Glomerular visceral epithelial cell (primary cell): ENCODE results near the gene PRKCE.
A peak's percentile ranks its signal among the peaks of the same experiment; 100 is the strongest.

Experiments used
- DNase-seq: peaks from one replicate; pipeline ENCODE4 v3.0.0-alpha.2; 2016; ENCODE audit errors: extremely low spot score

The PRKCE gene

DNA sequence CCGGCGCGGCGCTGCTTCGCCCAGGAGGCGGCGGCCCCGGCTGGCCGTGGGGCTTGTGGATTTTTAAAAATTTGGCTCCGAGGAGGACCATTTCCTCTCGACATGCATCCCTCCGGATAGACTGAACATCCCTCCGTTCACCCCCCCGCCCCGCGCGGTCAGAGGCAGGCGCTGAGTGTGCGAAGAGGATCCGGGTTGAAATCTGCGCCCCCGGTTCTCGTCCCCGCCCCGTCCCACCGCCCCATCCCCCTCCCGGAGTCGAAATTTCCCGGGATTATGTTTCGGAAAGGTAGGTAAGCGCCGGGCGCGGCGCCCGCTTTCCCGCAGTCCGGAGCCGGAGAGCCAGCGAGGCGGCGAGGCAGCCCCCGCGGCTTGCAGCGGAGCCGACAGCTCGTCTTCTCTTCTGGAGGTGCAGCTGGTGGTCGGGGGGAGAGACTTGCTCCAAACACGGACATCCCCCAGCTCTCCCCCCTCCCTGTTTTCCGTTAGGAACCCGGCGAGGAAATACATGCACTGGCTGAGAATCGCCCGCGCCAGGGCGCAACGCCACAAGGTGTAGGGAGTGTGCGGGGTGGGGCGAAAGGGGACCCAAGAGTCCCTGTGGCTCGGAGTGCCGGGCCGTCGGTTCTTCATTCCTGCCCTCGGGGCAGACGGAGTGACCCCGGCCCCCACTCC lies at the start of gene PRKCE:
Gene PRKCE, plus strand, starts transcription at position 261 of the 675 bp plus-strand sequence.
- DNase-seq = peak; percentile 16

DNA sequence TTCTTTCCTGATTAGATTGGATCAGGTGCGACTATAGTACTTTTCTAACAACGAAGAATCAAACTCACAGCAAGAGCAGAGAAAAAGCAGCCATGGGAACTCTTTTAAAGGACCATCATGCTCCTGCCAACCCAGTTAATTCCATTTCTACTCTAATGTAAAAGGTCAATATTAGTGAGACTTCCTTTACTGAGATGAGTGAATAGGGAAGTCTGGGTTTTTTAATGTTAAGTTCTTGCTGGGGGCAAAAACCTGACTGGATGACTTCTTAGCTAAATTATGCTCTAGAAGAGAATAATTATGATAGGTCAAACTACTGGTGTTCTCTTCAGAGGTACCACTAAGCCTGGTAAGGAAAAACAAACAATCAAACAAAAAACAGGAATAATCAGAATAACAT lies 48.9 kb upstream of the PRKCE start:
- DNase-seq = no peak

DNA sequence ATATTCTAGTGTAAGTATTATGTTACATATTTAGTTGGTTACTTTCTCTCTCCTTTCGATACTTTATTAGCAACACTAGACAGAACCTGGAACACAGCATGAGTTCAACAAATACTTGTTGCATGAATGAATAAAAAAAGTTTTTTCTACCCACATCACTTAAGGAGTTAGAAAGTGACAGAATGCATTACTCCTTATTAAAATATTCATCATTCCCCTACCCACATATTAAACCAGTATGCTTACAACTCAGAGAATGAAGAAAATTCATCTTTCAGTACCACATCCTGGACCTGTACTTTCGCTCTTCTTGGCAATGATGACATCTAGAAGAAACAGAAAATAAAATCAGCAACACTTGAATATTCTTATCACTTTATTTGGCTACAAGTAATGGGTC lies 46.4 kb upstream of the PRKCE start:
- DNase-seq = no peak

DNA sequence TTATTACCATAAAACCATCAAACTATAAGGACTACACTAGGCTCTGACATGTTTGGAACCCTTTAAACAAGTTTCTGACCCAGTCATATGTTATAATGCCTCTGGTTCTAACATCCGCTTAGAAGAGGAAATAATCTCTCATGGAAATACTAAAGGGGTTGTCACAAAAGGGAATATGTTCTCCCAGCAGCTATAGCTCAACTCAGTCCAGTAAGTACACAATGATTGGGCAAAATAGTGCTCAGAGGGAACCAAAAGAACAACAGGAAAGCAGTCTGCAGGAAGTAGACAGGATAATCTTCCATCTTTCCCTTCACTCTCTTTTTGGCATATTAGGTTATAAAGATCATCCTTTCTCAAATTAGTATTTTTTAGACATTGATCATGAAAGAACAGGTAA lies 44.7 kb upstream of the PRKCE start:
- DNase-seq = no peak

DNA sequence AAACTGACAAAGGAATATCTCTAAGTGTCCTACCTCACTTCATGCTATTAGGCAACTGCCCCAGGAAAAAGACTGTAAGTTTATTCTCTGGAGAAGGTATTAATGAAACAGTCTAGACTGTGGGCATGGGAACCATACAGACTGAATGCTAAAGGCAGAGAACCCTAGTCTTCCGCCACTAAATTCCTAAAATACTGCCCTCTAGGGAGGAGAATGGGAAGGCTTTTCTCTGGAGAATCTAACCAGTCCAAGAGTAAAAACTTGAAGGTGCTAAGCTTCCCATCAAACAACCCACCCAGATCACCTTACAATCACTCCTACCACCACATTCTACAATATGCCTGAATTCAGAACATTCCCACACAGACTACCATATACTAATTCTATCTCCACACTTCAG lies 43.8 kb upstream of the PRKCE start:
- DNase-seq = peak; percentile 14

DNA sequence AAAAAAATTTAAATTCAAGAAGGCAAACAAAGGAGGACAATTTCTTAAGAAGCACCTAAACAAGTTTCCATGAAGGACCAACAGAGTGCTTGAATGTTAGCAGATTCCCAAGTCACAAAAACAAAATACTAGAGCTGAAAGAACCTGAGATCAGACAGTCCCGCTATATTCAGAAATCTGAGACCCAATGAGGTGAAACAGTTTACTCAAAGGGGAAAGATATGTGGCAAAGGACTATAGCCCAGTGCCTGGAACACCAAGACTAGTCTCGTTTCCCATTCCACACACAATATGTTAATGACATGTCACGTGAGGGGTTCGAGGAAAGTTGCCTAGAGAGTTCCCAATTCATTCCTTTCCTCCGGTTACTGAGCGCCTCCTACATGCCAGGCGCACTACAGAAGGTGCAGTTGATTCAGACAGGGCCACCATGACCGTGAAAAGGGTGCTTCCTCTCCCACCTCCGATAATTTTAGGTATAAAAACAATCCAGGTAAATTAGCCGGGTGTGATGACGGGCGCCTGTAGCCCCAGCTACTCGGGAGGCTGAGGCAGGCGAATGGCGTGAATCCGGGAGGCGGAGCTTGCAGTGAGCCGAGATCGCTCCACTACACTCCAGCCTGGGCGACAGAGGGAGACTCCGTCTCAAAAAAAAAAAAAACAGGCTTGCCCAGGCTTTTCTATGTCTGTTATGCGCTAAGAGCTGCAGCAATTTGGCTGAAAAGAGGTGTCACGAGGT lies 41.0 kb upstream of the PRKCE start:
- DNase-seq = peak; percentile 51

DNA sequence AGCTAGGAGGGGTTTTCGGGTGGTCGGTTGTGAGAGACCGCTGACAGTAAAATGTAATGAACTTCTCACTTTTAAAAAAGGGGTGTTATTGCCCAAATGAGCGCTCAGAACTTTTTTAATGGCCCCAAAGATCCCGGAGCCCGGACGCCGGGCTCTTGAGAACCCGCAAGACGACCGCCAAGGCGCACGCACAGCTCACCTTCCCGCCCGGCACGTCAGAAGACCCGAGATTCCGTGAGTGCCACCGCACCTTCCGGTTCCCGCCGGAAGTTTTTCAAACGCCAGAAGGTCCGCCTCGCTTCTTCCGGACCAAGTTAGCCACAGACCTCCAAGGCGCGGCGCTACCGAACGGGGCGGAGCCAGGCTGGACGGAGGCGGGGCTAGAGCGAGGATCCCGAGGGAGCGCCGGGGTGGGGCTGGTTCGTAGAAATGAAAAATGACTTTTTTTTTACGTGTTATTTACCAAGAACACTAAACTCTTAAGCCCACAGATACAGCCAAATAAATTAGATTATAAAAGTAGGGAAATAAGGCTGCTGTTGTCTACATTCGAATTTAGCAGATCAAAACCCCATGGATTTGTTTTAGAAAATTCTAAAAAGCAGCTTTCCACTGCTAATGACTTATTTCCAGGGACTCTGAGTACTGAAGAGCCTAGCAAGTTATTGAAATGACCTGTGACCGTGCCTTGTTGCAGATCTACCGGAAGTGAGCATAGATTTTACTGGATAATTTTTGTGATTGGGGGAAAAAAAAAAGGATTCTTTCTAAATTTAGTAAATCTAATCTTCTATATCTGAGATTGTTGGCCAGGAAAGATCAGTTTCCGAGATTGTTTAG lies 40.2 kb upstream of the PRKCE start, which contains the start of gene SRBD1:
Gene SRBD1, minus strand, starts transcription at position 248 of the 840 bp plus-strand sequence. CDS start 5,826 bp downstream, outside the sequence.
- DNase-seq = peak; percentile 91

DNA sequence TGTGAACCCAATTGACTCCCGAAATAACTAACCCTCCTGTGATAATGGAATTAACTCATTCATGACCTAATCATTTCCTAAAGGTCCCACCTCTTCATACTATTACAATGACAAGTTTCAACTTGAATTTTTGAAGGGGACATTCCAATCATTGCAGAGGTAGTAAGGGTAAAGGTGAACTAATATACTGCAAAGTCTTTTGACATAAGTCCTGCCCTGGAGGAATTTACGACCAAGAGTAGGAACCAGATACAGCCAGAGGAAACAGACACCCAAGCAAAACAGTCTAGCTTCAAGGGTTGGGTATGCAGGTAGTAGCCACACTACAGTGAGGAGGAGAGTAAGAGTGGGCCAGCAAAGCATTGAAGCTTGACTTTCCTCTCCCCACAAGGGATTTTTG lies 39.2 kb upstream of the PRKCE start:
- no peak for DNase-seq

DNA sequence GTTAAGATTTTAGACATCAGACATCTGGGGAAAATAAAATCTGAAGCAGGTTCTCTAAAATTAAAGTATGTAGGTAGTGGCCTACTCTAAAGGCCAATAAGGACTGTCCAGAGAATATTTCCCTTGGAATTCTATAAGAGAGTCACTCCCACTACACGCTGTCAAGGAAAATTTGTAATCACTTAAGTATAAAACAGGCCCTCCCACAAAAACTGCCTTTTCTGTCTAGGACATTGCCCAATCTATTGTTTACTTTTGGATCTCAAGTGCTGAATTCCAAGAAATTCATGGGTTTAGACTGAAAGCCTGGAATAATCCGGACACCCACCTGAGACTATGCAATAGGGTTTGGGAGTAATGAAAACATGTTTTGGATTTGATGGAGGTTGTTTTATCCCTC lies 38.7 kb upstream of the PRKCE start:
- no peak for DNase-seq

DNA sequence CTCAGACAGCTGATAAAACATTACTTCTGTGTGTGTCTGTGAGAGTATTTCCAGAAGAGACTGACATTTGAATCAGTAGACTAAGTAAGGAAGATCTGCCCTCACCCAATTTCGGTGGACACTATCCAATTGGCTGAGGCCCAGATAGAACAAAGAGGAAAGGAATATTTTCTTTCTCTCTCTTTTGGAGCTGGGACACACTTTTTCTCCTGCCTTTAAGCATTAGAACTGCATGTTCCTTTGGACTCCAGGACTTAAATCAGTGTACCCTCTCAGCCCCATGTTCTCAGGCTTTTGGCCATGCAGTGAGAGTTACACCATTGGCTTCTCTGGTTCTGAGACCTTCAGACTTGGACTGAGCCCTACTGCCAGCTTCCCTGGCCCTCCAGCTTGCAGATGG lies 37.1 kb upstream of the PRKCE start:
- no peak for DNase-seq

DNA sequence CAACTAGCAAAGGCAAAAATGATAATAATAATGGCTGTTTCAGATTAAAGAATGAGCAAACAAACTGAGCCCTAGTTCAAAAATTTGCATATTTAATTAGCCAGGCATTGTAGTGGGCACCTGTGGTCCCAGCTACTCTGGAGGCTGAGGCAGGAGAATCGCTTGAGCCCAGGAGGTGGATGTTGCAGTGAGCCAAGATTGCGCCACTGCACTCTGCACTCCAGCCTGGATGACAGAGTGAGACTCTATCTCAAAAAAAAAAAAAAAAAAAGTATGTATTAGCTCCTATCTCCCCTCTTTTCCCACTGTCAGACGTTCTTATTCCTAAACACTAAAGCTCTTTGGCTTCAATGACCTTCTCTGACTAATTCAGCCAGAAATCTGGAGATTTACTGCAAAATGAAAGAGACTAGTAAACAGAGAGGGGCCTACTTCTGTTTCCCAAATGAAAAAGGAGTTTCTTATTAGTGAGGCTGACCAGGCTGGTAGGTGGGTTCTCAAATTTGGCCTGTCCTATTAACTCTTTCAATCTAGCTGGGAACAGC lies 36.5 kb upstream of the PRKCE start:
- no peak for DNase-seq

DNA sequence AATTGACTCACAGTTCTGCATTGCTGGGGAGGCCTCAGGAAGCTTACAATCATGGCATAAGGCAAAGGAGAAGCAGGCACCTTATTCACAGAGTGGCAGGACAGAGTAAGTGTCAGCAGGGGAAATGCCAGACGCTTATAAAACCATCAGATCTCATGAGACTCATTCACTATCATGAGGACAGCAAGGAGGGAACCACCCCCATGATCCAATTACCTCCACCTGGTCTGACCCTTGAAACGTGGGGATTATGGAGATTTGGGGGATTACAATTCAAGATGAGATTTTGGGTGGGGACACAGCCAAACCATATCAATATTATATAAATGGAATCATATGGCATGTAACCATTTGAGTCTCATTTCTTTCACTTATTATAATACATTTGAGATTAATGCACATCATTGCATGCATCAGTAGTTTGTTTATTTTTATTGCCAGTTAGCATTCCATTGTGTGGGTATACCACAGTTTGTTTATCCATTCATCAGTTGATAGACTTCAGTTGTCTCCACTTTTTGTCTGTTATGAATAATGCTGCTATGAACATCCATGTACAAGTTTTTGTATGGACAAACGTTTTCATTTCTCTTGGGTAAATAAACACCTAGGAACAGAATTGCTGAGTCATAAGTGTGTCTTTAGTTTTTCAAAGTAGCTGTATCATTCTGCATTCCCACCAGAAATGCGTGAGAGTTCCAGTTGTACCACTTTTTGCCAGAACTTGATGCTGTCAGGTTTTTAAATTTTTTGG lies 34.6 kb upstream of the PRKCE start:
- DNase-seq = no peak

DNA sequence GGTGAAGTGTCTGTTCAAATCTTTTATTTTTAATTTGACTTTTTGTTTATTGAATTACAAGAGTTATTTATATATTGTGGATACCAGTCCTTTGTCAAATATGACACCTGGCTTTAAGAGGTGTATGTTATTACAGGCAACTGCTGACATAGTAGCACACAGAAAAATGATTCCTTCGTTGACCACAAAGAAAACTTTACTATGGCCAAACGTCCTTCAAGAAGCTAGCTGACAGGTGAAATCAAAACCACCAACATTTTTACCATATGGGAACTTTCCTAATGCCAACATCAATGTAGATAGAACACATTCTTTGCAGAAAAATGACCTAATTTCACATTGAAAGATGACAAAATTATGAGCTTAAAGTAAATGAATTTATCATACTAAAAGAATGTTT lies 34.0 kb upstream of the PRKCE start:
- DNase-seq = no peak

DNA sequence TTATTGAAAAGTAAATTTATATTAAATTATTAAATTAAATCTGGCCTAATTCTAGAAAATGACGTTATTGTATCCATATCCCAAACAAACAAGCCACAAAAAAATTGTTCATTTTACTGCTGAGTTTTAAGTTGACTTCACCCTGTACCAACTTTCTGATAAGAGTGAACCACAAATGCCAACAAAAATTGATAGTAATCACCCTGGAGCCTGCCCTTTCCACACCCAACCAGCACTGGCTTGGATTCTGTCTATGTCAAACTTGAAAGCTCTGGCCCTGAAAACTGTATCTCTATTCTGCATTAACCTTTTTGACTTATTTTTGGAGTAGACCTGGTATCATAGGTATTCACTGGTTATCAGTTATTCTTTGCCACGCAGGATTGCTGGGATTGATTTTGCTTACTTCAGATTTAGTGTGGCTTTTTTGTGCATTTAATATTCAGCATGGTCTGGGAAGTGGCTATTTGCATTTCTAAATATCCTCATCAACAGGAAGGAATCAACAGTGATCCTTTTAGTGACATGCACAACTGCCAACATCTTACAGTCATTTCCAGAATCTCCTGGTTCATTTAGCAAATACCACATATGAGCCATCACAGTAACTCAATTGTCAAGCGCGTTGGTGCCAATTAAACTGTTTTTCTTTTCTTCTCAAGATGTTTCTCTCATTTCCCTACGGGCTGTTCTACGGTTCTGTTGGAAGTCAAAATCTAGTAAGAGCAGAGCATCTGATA lies 29.0 kb upstream of the PRKCE start:
- no peak for DNase-seq

DNA sequence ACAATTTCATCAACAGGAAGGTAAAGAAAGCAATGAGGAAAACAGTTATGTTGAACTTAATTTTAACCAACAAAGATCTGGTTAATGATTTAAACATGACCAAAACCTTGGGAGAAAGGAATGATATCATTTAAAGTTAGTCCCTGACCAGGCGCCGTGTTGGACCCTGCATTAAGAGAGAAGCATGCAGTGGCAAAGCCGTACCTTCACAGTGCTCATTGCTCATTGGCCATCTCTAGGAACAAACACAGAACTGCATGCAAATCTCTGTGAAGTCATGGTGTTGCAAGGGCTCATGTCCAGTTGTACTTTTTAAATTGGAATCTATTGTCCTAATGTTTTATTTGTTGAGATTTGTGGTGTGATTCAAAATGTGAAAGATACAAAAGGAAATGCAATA lies 28.4 kb upstream of the PRKCE start:
- DNase-seq = no peak

DNA sequence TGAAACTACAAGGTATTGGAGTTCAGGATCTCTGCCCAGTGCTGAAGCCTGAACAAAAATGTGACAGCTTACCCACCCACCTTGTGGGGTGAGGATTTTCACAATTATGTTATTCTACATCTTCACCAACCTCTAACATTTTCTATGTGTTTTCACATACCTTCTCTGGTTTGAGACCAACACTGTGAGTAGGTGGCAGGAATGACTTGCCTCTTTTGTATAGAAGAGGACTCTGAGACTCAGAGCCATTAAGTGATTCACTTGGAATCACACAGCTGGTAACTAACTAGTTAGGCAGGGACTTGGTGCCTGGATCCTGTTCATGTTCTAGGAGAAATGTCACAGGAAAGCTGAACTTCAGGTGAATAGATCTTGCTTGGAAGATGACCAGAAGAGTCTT lies 25.7 kb upstream of the PRKCE start:
- DNase-seq = no peak

DNA sequence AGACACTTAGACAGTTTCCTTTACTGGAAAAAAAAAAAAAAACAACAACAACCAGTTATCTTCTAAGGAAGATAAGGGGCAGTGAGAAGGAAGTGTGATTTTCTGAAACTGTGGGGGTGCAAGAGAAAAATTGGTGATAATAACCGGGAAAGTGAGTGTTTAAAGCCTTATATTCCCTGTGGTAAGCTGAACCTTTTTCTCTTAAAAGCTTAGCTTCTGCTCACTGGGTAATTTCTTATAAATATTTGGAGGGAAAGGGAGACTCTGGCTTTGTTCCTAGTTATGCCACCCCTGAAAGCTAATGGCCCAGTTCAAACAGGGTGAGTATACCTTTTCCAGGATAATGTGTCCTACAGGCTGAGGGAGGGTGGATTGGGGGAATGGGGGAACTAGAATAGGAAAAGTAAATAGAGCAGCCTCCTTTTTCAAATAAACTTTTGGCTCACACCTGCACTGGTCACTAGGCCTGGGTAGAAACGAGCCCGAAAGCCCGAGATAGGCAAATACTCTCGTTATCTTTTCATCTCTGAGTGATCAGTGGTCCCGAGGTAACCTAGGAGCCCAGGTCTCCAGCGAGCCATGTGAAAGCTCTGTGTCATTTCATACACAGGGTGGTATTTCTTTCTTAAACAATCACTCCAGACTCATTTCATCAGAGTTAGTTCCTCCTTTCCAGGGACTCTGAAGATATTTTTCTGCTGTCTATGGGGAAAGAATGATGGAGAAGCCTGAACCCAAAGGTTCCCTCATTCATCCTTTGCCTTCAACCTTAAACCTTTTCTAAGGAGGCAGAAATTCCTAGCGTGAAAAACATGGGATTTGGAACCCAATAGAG lies 24.9 kb upstream of the PRKCE start:
- DNase-seq = no peak

DNA sequence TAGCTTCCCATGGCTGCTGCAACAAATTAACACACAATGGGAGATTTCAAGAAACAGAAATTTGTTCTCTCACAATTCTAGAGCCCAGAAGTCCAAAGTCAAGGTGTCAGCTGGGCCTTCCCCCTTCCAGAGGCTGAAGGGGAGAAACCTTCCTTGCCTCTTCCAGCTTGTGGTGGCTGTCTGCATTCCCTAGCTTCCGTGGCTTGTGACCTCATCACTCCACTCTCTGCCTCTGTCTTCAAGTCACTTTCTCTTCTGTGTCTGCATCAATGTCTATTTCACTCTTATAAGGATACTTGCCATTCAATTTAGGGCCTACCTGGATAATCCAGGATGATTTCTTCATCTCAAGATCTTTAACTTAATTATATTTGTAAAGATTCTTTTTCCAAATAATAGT lies 23.6 kb upstream of the PRKCE start:
- peak; percentile 61 for DNase-seq

DNA sequence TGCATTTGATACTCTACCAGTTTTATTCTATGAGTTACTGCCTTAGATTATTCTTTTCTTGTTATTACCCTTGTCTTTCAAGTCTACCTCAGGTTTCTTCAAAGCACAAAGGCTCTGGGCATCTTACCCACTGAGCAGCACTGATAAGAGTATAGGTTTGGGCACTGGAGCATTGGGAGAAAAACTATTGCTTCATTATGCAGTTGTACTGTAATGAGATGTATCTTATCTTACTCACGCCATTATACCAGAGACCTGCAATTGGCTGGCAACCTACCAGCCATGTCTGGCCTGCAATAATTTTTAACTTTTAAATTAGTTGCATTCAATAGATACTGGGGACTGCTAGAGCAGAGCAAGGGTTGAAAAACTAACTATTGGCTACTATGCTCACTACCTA lies 21.5 kb upstream of the PRKCE start:
- no peak for DNase-seq

DNA sequence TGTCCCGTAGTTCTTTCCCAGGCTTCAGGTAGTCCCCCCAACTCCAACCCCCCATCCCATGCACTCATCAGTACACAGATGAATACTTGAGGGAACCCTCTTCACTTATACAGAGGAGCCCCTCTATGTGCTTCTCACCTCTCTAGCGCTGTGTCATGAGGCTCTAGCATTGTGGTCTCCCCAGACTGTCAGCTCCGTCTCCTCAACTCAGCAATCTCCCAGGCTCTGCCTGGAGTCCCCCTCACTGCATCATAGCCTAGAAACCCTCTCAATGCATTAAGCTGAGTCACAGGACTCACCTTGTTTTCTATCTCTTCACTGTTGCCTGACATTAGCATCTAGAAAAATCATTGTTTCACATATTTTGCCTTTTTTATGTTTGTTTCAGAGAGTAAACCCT lies 20.2 kb upstream of the PRKCE start:
- DNase-seq = no peak
